Mesothelial cell of epicardium (in vitro differentiated cells): Measurements from ENCODE around the gene SOX10. TPM values are rescaled to one million over a fixed set of nuclear protein-coding genes. Genes with fewer than 3 reads are reported as not detected.

Source experiments
- DNase-seq, 2 experiments: peaks; one replicate each; pipeline ENCODE4 v3.0.0; 2021; ENCODE audit warnings: low spot score in 2 of 2; ENCODE audit not compliant: unreplicated experiment in 2 of 2
- H3K27ac Mint-ChIP-seq: 2 replicates; pipeline ENCODE4 v1.8.0; 2021; ENCODE audit warnings: mixed read lengths
- H3K27me3 Mint-ChIP-seq: 2 replicates; pipeline ENCODE4 v1.8.0; 2021; ENCODE audit warnings: low read depth, mixed read lengths
- H3K36me3 Mint-ChIP-seq: 2 replicates; pipeline ENCODE4 v1.8.0; 2021; ENCODE audit warnings: mixed read lengths
- H3K4me1 Mint-ChIP-seq: 2 replicates; pipeline ENCODE4 v1.8.0; 2021; ENCODE audit warnings: mixed read lengths
- H3K4me3 Mint-ChIP-seq: 2 replicates; pipeline ENCODE4 v1.8.0; 2021; ENCODE audit warnings: mild to moderate bottlenecking, moderate library complexity, mixed read lengths
- H3K9me3 Mint-ChIP-seq: 2 replicates; pipeline ENCODE4 v1.8.0; 2021; ENCODE audit warnings: mixed read lengths
- total RNA-seq: library from RNA; stranded (reverse); gene quantifications from 3 replicates; pipeline ENCODE4 v1.2.1, GENCODE V29; 2021
- TF ChIP-seq, protein P1 (sequence below): fragments of 200-600 bp; sonication (generic); IDR thresholded peaks from one replicate; pipeline ENCODE4 v1.5.0; 2021; ENCODE audit warnings: antibody characterized with exemption; ENCODE audit not compliant: unreplicated experiment

SOX10 gene
- total RNA-seq, 1 donor from 2014 or later = 0.09 TPM

DNA sequence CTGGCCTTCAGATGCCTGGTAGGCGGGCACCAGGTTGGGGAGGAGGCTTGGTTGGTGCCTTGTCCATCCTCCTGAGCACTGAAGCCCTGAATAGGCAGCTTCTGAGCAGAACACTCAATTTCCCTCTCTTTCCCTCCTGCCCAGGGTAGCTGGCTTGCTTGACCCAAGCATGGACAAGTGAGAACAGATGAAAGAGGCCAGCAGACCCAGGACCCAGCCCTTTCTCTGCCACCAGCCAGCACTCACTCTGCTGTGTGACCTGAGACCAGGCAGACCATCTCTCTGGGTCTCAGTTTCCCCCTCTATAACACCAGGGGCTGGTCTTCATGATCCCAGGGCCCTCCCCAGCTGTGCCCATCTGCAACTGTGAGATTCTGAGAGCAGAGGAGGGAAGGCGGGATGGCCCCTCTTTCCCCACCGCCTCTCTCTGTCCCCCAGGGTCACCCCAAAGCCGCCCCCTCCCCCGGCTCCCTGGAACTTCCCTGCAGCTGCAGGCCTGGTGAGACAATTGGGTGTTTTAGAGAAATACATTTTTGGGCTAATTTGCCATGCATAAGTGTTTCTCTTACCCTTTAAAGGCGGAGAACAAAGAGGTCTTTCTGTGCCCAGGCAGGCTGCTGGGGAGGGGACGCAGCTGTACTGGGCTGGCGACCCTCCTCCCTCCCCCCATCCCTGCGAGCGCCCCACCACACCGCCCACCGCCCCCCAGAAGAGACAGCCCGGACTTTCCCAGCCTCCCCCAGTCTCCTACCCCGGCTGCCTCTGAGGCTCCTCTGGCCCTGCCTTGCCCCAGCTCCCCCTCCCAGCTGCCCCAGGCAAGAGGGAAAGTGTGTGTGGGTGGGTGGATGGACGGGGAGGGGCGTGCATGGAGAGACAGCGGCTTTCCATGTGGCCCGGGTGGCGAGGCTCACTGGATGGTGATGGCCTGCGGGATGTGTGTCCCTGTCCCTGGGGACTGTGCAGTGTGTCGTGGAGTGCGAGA, 42.1 kb upstream of the SOX10 start:
- H3K4me1 Mint-ChIP-seq = peaks cover 12% of the 10 kb centered on the region
- H3K4me3 Mint-ChIP-seq = no peak overlapping the region
- H3K27me3 Mint-ChIP-seq = peaks cover 3% of the 10 kb centered on the region
- H3K9me3 Mint-ChIP-seq = no peaks in the 10 kb centered on the region
- no peak for DNase-seq
- no peaks in the 10 kb centered on the region for H3K36me3 Mint-ChIP-seq
- no peak overlapping the region for H3K27ac Mint-ChIP-seq
- TF ChIP-seq, protein P1, sequence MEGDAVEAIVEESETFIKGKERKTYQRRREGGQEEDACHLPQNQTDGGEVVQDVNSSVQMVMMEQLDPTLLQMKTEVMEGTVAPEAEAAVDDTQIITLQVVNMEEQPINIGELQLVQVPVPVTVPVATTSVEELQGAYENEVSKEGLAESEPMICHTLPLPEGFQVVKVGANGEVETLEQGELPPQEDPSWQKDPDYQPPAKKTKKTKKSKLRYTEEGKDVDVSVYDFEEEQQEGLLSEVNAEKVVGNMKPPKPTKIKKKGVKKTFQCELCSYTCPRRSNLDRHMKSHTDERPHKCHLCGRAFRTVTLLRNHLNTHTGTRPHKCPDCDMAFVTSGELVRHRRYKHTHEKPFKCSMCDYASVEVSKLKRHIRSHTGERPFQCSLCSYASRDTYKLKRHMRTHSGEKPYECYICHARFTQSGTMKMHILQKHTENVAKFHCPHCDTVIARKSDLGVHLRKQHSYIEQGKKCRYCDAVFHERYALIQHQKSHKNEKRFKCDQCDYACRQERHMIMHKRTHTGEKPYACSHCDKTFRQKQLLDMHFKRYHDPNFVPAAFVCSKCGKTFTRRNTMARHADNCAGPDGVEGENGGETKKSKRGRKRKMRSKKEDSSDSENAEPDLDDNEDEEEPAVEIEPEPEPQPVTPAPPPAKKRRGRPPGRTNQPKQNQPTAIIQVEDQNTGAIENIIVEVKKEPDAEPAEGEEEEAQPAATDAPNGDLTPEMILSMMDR = no peak

DNA sequence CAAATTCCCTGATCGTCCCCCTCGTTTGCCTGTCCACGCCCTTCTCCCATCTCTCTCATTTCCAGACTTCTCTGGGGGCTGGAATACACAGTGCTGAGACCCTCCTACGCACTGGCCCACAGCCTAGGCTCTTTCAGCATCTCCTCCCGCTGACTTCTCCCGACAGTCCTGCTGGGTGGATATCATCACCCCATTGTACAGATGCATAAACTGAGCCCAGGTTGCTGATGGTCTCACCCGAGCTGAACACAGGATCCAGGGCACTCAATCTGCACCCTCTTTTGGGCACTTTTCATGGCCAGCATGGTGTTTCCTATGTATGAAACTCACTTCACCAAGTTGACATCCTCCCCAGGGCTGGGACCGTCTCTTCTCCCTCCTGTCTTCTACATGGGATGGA, 41.2 kb upstream of the SOX10 start:
- DNase-seq = no peak
- H3K36me3 Mint-ChIP-seq = no peaks in the 10 kb centered on the region
- peaks cover 8% of the 10 kb centered on the region for H3K4me1 Mint-ChIP-seq
- H3K27ac Mint-ChIP-seq = no peak overlapping the region
- TF ChIP-seq, protein P1 = no peak
- no peak overlapping the region for H3K4me3 Mint-ChIP-seq
- peaks cover 3% of the 10 kb centered on the region for H3K27me3 Mint-ChIP-seq
- no peaks in the 10 kb centered on the region for H3K9me3 Mint-ChIP-seq

DNA sequence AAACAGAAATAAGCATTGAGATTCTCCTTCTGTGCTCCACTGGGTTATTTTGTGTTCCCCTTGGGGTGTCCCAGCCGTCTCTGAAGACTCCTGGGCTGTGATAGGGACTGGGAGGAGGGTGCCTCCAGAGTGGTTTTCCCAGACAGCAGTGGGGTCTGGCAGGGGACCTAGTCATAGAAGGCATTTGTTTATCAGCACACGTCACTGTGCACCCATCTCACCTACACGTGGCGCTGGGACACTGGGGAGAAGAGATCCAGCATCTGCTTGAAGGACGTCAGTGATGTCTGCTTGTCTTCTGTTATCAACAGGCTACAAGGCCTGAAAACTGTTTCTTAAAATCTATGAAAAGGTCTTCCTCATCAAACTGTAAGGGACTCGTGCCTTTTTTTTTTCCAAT, 38.7 kb upstream of the SOX10 start:
- Mint-ChIP-seq H3K4me1 (peaks cover 8% of the 10 kb centered on the region), H3K36me3 (no peaks in the 10 kb centered on the region), H3K4me3 (no peak overlapping the region), H3K27ac (no peak overlapping the region), H3K27me3 (peaks cover 3% of the 10 kb centered on the region), H3K9me3 (no peaks in the 10 kb centered on the region)
- TF ChIP-seq, protein P1 = no peak
- DNase-seq = no peak

DNA sequence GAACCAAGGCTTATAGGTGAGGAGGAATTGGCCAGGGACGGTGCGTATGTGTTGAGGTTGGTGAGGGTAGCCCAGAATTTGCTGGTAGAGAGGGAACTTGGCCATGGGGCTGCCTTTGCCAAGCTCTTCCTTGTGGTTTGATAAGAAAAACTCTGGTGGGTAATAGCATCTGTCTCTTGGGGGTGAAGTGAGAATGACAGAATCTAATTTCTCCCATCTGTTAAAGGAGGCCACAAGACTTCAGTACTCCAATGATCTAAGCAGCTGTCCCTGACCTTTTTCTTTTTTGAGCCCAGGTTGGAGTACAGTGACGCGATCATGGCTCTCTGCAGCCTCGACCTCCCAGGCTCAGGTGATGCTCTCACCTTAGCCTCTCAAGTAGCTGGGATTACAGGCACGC, 36.9 kb upstream of the SOX10 start:
- no peaks in the 10 kb centered on the region for H3K9me3 Mint-ChIP-seq
- DNase-seq = no peak
- H3K36me3 Mint-ChIP-seq = no peaks in the 10 kb centered on the region
- no peak overlapping the region for H3K4me3 Mint-ChIP-seq
- TF ChIP-seq, protein P1 = no peak
- H3K27ac Mint-ChIP-seq = no peak overlapping the region
- peaks cover 5% of the 10 kb centered on the region for H3K4me1 Mint-ChIP-seq
- peaks cover 3% of the 10 kb centered on the region for H3K27me3 Mint-ChIP-seq

DNA sequence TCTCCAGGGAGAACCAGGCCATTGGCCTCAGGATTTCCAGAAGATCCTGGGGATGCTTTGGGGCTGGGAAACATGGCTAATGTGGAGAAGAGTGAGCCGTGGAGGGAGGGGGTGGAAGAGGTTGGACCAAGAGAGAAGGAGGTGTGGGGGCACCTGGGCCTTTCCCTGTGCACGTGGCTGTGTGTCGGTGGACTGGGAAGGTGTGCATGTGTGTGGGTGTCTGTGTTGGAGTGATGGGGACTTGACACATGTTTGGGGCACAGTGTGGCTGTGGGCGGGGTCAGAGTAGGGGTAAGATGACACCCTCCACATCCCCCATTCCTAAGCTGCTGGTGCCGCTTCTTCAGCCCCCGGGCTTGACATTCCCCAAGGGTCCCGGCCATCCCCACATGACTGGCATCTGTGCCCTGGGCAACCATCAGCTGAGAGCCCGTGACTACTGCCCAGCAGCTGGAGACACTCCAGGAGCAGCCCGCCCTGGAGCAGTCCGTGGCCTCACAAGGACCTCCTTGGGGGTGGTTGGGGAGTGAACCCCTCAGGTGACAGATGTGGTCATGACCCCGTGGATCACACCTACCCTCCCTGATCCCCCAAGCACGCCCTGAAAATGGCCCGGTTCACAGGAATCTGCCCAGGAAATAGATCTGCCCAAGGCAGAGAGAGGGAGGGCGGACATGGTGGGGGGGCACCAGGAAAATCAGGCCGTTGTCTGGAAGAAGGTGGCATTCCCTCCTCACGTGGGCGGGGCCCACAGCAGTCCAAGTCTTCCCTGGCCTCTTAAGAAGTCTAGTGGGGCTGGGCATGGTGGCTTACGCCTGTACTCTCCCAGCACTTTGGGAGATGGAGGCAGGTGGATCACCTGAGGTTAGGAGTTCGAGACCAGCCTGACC, 34.8 kb upstream of the SOX10 start:
- Mint-ChIP-seq H3K4me3 (no peak overlapping the region), H3K27me3 (no peaks in the 10 kb centered on the region), H3K9me3 (no peaks in the 10 kb centered on the region), H3K4me1 (peaks cover 5% of the 10 kb centered on the region), H3K36me3 (no peaks in the 10 kb centered on the region), H3K27ac (no peak overlapping the region)
- no peak for DNase-seq
- TF ChIP-seq, protein P1 = no peak
